WTC11 (cell line): ENCODE results near the gene RAI1. TPM values are rescaled to one million over a fixed set of nuclear protein-coding genes. Genes with fewer than 3 reads are reported as not detected.

Experiments used
- ATAC-seq: fragments of 200-7000 bp; cut with Tn5 transposase; 2 replicates; pipeline ENCODE4 v1.10.0; 2021; ENCODE audit warnings: mild to moderate bottlenecking, moderate library complexity
- CTCF ChIA-PET: fragments of 300-600 bp; sonication (Branson Sonifier 250); formaldehyde crosslinking; loops from one replicate; lab custom pipeline; 2021; ENCODE audit warnings: antibody characterized with exemption; lab: Charles Lee
- POLR2A ChIA-PET: fragments of 350-600 bp; sonication (Branson Sonifier 250); formaldehyde crosslinking; loops from one replicate; lab custom pipeline; 2021; ENCODE audit warnings: antibody characterized with exemption; lab: Charles Lee
- DNase-seq: peaks from one replicate; pipeline ENCODE4 v3.0.0; 2021; ENCODE audit warnings: low spot score
- H3K27ac Mint-ChIP-seq: 2 replicates; pipeline ENCODE4 v1.8.0; 2021; ENCODE audit warnings: mixed read lengths
- H3K27me3 Mint-ChIP-seq: 2 replicates; pipeline ENCODE4 v1.8.0; 2021; ENCODE audit warnings: low read depth, mild to moderate bottlenecking, moderate library complexity, mixed read lengths
- H3K36me3 Mint-ChIP-seq: 2 replicates; pipeline ENCODE4 v1.8.0; 2021; ENCODE audit warnings: mixed read lengths
- H3K4me1 Mint-ChIP-seq: 2 replicates; pipeline ENCODE4 v1.8.0; 2022; ENCODE audit warnings: mixed read lengths
- H3K4me3 Mint-ChIP-seq: 2 replicates; pipeline ENCODE4 v1.8.0; 2021; ENCODE audit warnings: mild to moderate bottlenecking, moderate library complexity, mixed read lengths
- H3K9me3 Mint-ChIP-seq: 2 replicates; pipeline ENCODE4 v1.8.0; 2021; ENCODE audit warnings: mixed read lengths
- AR ChIP-seq: fragments of 250-450 bp; sonication (Bioruptor Pico); IDR thresholded peaks from 2 replicates; pipeline ENCODE4 v1.9.0; 2021; ENCODE audit warnings: mild to moderate bottlenecking
- CBFB ChIP-seq: sonication (generic); formaldehyde crosslinking; IDR thresholded peaks from 2 replicates; pipeline ENCODE4 v1.8.1; 2022; ENCODE audit warnings: mild to moderate bottlenecking, low read depth, missing genetic modification reagents
- FOXK1 ChIP-seq: sonication (generic); formaldehyde crosslinking; IDR thresholded peaks from 2 replicates; pipeline ENCODE4 v1.8.0; 2022; ENCODE audit warnings: mild to moderate bottlenecking, moderate library complexity, missing genetic modification reagents
- GABPB1 ChIP-seq: sonication (generic); formaldehyde crosslinking; IDR thresholded peaks from 2 replicates; pipeline ENCODE4 v1.8.1; 2023; ENCODE audit warnings: mild to moderate bottlenecking, missing genetic modification reagents
- IRF1 ChIP-seq: sonication (generic); formaldehyde crosslinking; IDR thresholded peaks from 2 replicates; pipeline ENCODE4 v1.8.0; 2023; ENCODE audit warnings: missing genetic modification reagents
- KAT7 ChIP-seq: sonication (generic); formaldehyde crosslinking; IDR thresholded peaks from 2 replicates; pipeline ENCODE4 v1.8.1; 2023; ENCODE audit warnings: missing genetic modification reagents, mild to moderate bottlenecking, borderline replicate concordance
- MXD4 ChIP-seq: fragments of 250-450 bp; sonication (Bioruptor Pico); IDR thresholded peaks from 2 replicates; pipeline ENCODE4 v1.8.0; 2021; ENCODE audit warnings: mild to moderate bottlenecking, moderate library complexity, borderline replicate concordance
- MYBL2 ChIP-seq: sonication (generic); formaldehyde crosslinking; IDR thresholded peaks from 2 replicates; pipeline ENCODE4 v1.8.1; 2023; ENCODE audit warnings: mild to moderate bottlenecking, moderate library complexity, missing genetic modification reagents
- NR1H2 ChIP-seq: sonication (generic); formaldehyde crosslinking; IDR thresholded peaks from 2 replicates; pipeline ENCODE4 v1.9.0; 2021; ENCODE audit warnings: mild to moderate bottlenecking, moderate library complexity, missing genetic modification reagents
- NR3C1 ChIP-seq: sonication (generic); formaldehyde crosslinking; conservative IDR thresholded peaks from 2 replicates; pipeline ENCODE4 v1.8.1; 2023; ENCODE audit warnings: low read depth, mild to moderate bottlenecking, missing genetic modification reagents
- ZNF219 ChIP-seq: sonication (generic); formaldehyde crosslinking; IDR thresholded peaks from 2 replicates; pipeline ENCODE4 v1.8.0; 2023; ENCODE audit warnings: missing genetic modification reagents, mild to moderate bottlenecking, borderline replicate concordance
- ZNF281 ChIP-seq: sonication (generic); formaldehyde crosslinking; IDR thresholded peaks from 2 replicates; pipeline ENCODE4 v1.8.0; 2023; ENCODE audit warnings: mild to moderate bottlenecking, missing genetic modification reagents
- ZNF416 ChIP-seq: fragments of 250-450 bp; sonication (Bioruptor Pico); IDR thresholded peaks from 2 replicates; pipeline ENCODE4 v1.9.0; 2021; ENCODE audit warnings: mild to moderate bottlenecking, inconsistent platforms
- ZNF532 ChIP-seq: fragments of 250-450 bp; sonication (Bioruptor Pico); IDR thresholded peaks from 2 replicates; pipeline ENCODE4 v1.9.0; 2021; ENCODE audit warnings: mild to moderate bottlenecking, borderline replicate concordance
- total RNA-seq: library from RNA; stranded (reverse); gene quantifications from 3 replicates; pipeline ENCODE4 v1.2.3, GENCODE V29; 2021
- TF ChIP-seq, protein P1 (sequence below): fragments of 200-600 bp; IDR thresholded peaks from 2 replicates; pipeline ENCODE4 v1.8.0; 2022; ENCODE audit warnings: antibody characterized with exemption

RAI1 gene
- total RNA-seq, 1 experiment from 2014 or later = 12.7 TPM

DNA sequence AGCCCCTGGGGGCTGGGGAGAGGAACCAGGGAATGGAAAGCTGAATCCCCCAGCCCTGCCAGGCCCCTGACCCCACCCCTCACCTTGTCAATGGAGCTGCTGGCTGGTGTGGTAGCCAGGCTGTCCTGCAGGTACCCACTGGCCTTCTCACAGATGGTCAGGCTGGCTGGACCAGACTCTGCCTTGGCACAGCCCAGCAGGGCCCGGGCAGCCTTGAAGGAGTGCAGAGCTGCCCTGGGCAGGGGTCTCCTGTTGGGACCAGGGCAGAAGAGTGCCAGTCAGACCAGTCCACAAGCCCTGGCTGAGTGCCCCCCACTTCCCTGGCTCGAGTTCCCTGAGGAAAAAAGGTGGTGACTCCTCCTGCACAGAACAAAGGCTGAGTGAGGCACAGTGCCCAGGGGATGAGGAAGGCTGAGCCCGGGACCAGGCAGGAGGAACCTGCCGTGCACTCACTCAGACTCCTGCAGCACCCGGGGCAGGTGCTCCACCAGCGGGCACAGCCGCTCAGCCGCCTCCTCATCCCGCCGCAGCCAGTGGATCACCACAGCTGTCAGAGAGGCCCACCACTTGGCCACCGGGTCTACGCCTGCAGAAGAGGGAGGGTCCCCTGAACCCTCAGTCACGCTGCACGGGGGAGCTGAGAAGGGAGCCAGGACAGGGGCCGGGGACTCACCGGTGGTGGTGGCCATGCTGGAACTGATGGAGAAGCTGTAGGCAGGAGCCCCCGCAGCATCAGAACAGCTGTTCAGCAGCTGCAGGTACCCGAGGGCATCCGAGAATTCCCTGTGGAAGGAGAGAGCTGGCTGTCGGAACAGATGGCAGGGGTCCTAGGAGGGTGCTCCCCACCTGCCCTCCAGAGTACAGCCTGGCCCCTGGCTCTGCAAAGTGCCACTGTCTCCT is 133.2 kb downstream of the RAI1 start:
- Mint-ChIP-seq H3K27me3 (no peaks in the 10 kb centered on the region), H3K4me1 (peaks cover 26% of the 10 kb centered on the region), H3K27ac (no peak overlapping the region), H3K36me3 (peaks cover 34% of the 10 kb centered on the region), H3K4me3 (no peak overlapping the region), H3K9me3 (no peaks in the 10 kb centered on the region)
- ChIA-PET CTCF (interaction anchor here (0.8 to 2.0 kb wide), 3 partner anchors 13 to 77 kb away, joined by 3 to 13 read pairs (median 6); no protein-coding TSS in a partner anchor), POLR2A (interaction anchor here (0.5 to 3.6 kb wide), 3 partner anchors 22 to 42 kb away, joined by 3 to 34 read pairs (median 8); partner anchors contain the start of gene SREBF1)
- DNase-seq = no peak
- no peak for TF ChIP-seq ZNF219 (CRISPR knock-in tag)
- no peak for TF ChIP-seq AR (CRISPR knock-in tag)
- TF ChIP-seq ZNF532 (CRISPR knock-in tag) = no peak
- TF ChIP-seq, protein P1, sequence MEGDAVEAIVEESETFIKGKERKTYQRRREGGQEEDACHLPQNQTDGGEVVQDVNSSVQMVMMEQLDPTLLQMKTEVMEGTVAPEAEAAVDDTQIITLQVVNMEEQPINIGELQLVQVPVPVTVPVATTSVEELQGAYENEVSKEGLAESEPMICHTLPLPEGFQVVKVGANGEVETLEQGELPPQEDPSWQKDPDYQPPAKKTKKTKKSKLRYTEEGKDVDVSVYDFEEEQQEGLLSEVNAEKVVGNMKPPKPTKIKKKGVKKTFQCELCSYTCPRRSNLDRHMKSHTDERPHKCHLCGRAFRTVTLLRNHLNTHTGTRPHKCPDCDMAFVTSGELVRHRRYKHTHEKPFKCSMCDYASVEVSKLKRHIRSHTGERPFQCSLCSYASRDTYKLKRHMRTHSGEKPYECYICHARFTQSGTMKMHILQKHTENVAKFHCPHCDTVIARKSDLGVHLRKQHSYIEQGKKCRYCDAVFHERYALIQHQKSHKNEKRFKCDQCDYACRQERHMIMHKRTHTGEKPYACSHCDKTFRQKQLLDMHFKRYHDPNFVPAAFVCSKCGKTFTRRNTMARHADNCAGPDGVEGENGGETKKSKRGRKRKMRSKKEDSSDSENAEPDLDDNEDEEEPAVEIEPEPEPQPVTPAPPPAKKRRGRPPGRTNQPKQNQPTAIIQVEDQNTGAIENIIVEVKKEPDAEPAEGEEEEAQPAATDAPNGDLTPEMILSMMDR = no peak
- no peak for TF ChIP-seq FOXK1
- TF ChIP-seq NR3C1 (CRISPR knock-in tag) = no peak
- no peak for TF ChIP-seq KAT7
- no peak for TF ChIP-seq ZNF416 (CRISPR knock-in tag)
- no peak for TF ChIP-seq MXD4 (CRISPR knock-in tag)
- no peak for TF ChIP-seq ZNF281 (CRISPR knock-in tag)
- no peak for TF ChIP-seq GABPB1 (CRISPR knock-in tag)
- TF ChIP-seq IRF1 = no peak
- TF ChIP-seq NR1H2 (CRISPR knock-in tag) = no peak
- TF ChIP-seq MYBL2 = no peak
- TF ChIP-seq CBFB (CRISPR knock-in tag) = no peak
- no peak for ATAC-seq
